Renal cortex interstitium (tissue), 3 donors: Measurements from ENCODE around the gene HIPK4. TPM values are rescaled to one million over a fixed set of nuclear protein-coding genes. Genes with fewer than 3 reads are reported as not detected.

ENCODE experiments used
- polyA plus RNA-seq, 3 donors: library from polyadenylated mRNA; unstranded; fragments of 120-200 nt; gene quantifications; one replicate each; pipeline ENCODE4 v1.2.1, GENCODE V29; 2013; ENCODE audit not compliant: insufficient read length in 3 of 3

HIPK4 gene
- polyA plus RNA-seq, 3 donors = 0.14 to 0.17 TPM; not detected in 1

Other genes starting within 250 kb of the HIPK4 start
- gene MAP3K10, start 198.8 kb downstream of the HIPK4 start, polyA plus RNA-seq = 10 to 100 TPM in 2 of 3 donors, 1 to 10 TPM in 1; 9.2 to 19.6 (median 17.4) TPM
- gene TTC9B, start 171.8 kb downstream of the HIPK4 start, polyA plus RNA-seq = under 1 TPM; 0.11 to 0.26 (median 0.12) TPM
- gene CCNP, start 163.5 kb downstream of the HIPK4 start, polyA plus RNA-seq = 1 to 10 TPM; 1.1 to 2.3 (median 1.2) TPM
- 100 to 1,000 TPM; 144 to 248 (median 180) TPM for gene AKT2, start 104.8 kb downstream of the HIPK4 start, polyA plus RNA-seq
- gene C19orf47, start 41.8 kb downstream of the HIPK4 start, polyA plus RNA-seq = 10 to 100 TPM in 2 of 3 donors, 1 to 10 TPM in 1; 8.3 to 18.0 (median 14.5) TPM
- 100 to 1,000 TPM; 194 to 276 (median 275) TPM for gene PLD3, start 41.5 kb downstream of the HIPK4 start, polyA plus RNA-seq
- 10 to 100 TPM; 10.2 to 14.0 (median 11.7) TPM for gene PRX, start 23.2 kb upstream of the HIPK4 start, polyA plus RNA-seq
- gene SERTAD1, start 35.8 kb upstream of the HIPK4 start, polyA plus RNA-seq = 1 to 10 TPM; 6.4 to 9.7 (median 7.0) TPM
- 10 to 100 TPM; 33.0 to 38.5 (median 34.6) TPM for gene SERTAD3, start 54.2 kb upstream of the HIPK4 start, polyA plus RNA-seq
- gene BLVRB, start 75.6 kb upstream of the HIPK4 start, polyA plus RNA-seq = 10 to 100 TPM; 35.5 to 58.3 (median 49.3) TPM
- gene SPTBN4, start 76.8 kb upstream of the HIPK4 start, polyA plus RNA-seq = 1 to 10 TPM; 1.5 to 2.2 (median 1.6) TPM
- gene SHKBP1, start 186.7 kb upstream of the HIPK4 start, polyA plus RNA-seq = 10 to 100 TPM; 44.3 to 47.9 (median 45.6) TPM
- 100 to 1,000 TPM; 156 to 325 (median 271) TPM for gene LTBP4, start 211.2 kb upstream of the HIPK4 start, polyA plus RNA-seq